Liver (tissue), 3 donors: ENCODE measurements around the gene LAMA5.

Experiments
- CTCF ChIP-seq: fragments of 150-350 bp; IDR thresholded peaks from 2 replicates; pipeline ENCODE4 v1.5.1; 2017; ENCODE audit warnings: improper control_type of control experiment, low read depth, low read length; ENCODE audit not compliant: missing input control
- EGR1 ChIP-seq, 2 donors: IDR thresholded peaks; 2 replicates each; pipeline ENCODE4 v1.6.1; 2016 to 2018; ENCODE audit warnings: antibody characterized with exemption in 2 of 2, low read depth in 2 of 2
- FOXA2 ChIP-seq: IDR thresholded peaks from 2 replicates; pipeline ENCODE4 v1.6.1; 2016; ENCODE audit warnings: antibody characterized with exemption
- GABPA ChIP-seq, 2 donors: IDR thresholded peaks in 1 of 2; conservative IDR thresholded peaks in 1 of 2; 2 replicates each; pipeline ENCODE4 v1.6.1; 2016; ENCODE audit warnings: antibody characterized with exemption in 2 of 2, mild to moderate bottlenecking in 1 of 2, moderate library complexity in 1 of 2
- JUND ChIP-seq, 2 donors: IDR thresholded peaks; 2 replicates each; pipeline ENCODE4 v1.6.1; 2016; ENCODE audit warnings: antibody characterized with exemption in 2 of 2
- MAX ChIP-seq: IDR thresholded peaks from 2 replicates; pipeline ENCODE4 v1.6.1; 2016; ENCODE audit warnings: antibody characterized with exemption
- NR2F2 ChIP-seq: IDR thresholded peaks from 2 replicates; pipeline ENCODE4 v1.6.1; 2016; ENCODE audit warnings: antibody characterized with exemption
- RAD21 ChIP-seq, 2 donors: IDR thresholded peaks; 2 replicates each; pipeline ENCODE4 v1.6.1; 2016; ENCODE audit warnings: antibody characterized with exemption in 2 of 2, mild to moderate bottlenecking in 2 of 2
- RXRA ChIP-seq, 2 donors: IDR thresholded peaks; 2 replicates each; pipeline ENCODE4 v1.6.1; 2017 to 2018; ENCODE audit warnings: antibody characterized with exemption in 2 of 2, mild to moderate bottlenecking in 1 of 2
- TAF1 ChIP-seq: conservative IDR thresholded peaks from 2 replicates; pipeline ENCODE4 v1.6.1; 2016; ENCODE audit warnings: antibody characterized with exemption, mild to moderate bottlenecking
- YY1 ChIP-seq: IDR thresholded peaks from 2 replicates; pipeline ENCODE4 v1.6.1; 2016; ENCODE audit warnings: antibody characterized with exemption, mild to moderate bottlenecking
- TF ChIP-seq, protein P1 (sequence below): IDR thresholded peaks from 2 replicates; pipeline ENCODE4 v1.6.1; 2016; ENCODE audit warnings: antibody characterized with exemption
- TF ChIP-seq, protein P2 (sequence below): IDR thresholded peaks from 2 replicates; pipeline ENCODE4 v1.6.1; 2016; ENCODE audit warnings: antibody characterized with exemption, mild to moderate bottlenecking
- donor health status: healthy.
- donor health status: healthy.

DNA sequence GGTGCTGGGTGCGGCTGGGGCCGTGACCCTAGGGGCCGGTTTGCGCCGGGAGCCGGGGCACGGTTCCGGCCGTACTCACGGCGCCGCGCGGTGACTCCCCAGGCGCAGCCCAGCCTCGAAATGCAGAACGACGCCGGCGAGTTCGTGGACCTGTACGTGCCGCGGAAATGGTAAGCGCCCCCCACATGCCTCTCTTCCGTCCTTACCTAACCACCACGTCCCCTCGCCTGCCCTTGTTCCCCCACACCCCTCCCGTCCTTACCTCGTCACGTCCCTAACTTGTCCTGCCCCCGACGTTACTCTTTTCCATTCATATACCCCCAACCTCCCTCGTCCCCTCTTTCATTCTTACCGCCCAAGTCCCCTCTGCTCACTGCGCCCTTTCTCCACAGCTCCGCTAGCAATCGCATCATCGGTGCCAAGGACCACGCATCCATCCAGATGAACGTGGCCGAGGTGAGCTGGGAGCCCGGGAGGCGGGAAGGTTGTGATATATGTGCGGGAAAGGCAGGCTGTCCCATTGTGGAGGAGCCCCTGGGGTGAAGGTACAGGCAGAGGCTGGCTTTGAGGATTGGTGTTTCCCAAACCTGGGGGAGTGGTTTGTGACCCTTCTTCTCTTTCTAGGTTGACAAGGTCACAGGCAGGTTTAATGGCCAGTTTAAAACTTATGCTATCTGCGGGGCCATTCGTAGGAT is 20.3 kb upstream of the LAMA5 start:
- no peak for TF ChIP-seq CTCF
- TF ChIP-seq, protein P1, sequence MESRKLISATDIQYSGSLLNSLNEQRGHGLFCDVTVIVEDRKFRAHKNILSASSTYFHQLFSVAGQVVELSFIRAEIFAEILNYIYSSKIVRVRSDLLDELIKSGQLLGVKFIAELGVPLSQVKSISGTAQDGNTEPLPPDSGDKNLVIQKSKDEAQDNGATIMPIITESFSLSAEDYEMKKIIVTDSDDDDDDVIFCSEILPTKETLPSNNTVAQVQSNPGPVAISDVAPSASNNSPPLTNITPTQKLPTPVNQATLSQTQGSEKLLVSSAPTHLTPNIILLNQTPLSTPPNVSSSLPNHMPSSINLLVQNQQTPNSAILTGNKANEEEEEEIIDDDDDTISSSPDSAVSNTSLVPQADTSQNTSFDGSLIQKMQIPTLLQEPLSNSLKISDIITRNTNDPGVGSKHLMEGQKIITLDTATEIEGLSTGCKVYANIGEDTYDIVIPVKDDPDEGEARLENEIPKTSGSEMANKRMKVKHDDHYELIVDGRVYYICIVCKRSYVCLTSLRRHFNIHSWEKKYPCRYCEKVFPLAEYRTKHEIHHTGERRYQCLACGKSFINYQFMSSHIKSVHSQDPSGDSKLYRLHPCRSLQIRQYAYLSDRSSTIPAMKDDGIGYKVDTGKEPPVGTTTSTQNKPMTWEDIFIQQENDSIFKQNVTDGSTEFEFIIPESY = no peak
- no peak for TF ChIP-seq JUND (IDR thresholded peaks at IDR 0.05)
- no peak for TF ChIP-seq GABPA (IDR thresholded peaks at IDR 0.05 in 1 of 2, conservative IDR thresholded peaks at IDR 0.05 in 1 of 2)
- no peak for TF ChIP-seq EGR1 (IDR thresholded peaks at IDR 0.05; ENCODE audit: low read depth in 2 of 2)
- no peak for TF ChIP-seq NR2F2
- TF ChIP-seq YY1 = no peak
- TF ChIP-seq FOXA2 = no peak
- TF ChIP-seq, protein P2, sequence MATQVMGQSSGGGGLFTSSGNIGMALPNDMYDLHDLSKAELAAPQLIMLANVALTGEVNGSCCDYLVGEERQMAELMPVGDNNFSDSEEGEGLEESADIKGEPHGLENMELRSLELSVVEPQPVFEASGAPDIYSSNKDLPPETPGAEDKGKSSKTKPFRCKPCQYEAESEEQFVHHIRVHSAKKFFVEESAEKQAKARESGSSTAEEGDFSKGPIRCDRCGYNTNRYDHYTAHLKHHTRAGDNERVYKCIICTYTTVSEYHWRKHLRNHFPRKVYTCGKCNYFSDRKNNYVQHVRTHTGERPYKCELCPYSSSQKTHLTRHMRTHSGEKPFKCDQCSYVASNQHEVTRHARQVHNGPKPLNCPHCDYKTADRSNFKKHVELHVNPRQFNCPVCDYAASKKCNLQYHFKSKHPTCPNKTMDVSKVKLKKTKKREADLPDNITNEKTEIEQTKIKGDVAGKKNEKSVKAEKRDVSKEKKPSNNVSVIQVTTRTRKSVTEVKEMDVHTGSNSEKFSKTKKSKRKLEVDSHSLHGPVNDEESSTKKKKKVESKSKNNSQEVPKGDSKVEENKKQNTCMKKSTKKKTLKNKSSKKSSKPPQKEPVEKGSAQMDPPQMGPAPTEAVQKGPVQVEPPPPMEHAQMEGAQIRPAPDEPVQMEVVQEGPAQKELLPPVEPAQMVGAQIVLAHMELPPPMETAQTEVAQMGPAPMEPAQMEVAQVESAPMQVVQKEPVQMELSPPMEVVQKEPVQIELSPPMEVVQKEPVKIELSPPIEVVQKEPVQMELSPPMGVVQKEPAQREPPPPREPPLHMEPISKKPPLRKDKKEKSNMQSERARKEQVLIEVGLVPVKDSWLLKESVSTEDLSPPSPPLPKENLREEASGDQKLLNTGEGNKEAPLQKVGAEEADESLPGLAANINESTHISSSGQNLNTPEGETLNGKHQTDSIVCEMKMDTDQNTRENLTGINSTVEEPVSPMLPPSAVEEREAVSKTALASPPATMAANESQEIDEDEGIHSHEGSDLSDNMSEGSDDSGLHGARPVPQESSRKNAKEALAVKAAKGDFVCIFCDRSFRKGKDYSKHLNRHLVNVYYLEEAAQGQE = no peak
- no peak for TF ChIP-seq TAF1
- TF ChIP-seq MAX = no peak
- no peak for TF ChIP-seq RAD21 (IDR thresholded peaks at IDR 0.05)
- TF ChIP-seq RXRA (IDR thresholded peaks at IDR 0.05) = no peak
